Lower leg skin (tissue), 4 donors: ENCODE measurements around the gene LGR4. TPM values are rescaled to one million over a fixed set of nuclear protein-coding genes. Genes with fewer than 3 reads are reported as not detected.

Experiments
- DNase-seq, 2 donors: peaks; one replicate each; pipeline ENCODE4 v3.0.0-alpha.2; 2019; ENCODE audit warnings: low spot score in 2 of 2
- H3K4me3 ChIP-seq: fragments of 200-600 bp; sonication (generic); 2 replicates; pipeline ENCODE4 v1.5.1; 2017; ENCODE audit warnings: mild to moderate bottlenecking, low read depth; ENCODE audit not compliant: poor library complexity, severe bottlenecking
- POLR2A ChIP-seq, 2 donors: fragments of 450-650 bp; IDR thresholded peaks; one replicate each; pipeline ENCODE4 v1.6.1; 2016 to 2017; ENCODE audit warnings: antibody characterized with exemption in 2 of 2, mild to moderate bottlenecking in 1 of 2, moderate library complexity in 1 of 2
- WGBS, 2 donors: methylation state at CpG; one replicate each; pipeline ENCODE4 v1.1.5; 2018; 5-methylcytosine and 5-hydroxymethylcytosine counted together
- intact Hi-C: fragments of 100-400 bp; cut with DNase I; formaldehyde crosslinking; loops from one replicate; pipeline ENCODE4 v1.15.0; 2023; ENCODE audit warnings: low total_unique reads
- total RNA-seq, 4 donors: library from RNA; depleted of rRNA; stranded (reverse); fragments of >200 nt; gene quantifications; one replicate each; pipeline ENCODE4 v1.1.0, GENCODE V29; 2016
- TF ChIP-seq, protein P1 (sequence below), 3 donors: fragments of 450-650 bp; IDR thresholded peaks; one replicate each; pipeline ENCODE4 v1.5.1; 2016; ENCODE audit warnings: antibody characterized with exemption in 3 of 3, mild to moderate bottlenecking in 3 of 3, moderate library complexity in 2 of 3

The LGR4 gene
- total RNA-seq, 4 donors from 2014 or later, result 32.0 to 70.2 (median 50.4) TPM

DNA sequence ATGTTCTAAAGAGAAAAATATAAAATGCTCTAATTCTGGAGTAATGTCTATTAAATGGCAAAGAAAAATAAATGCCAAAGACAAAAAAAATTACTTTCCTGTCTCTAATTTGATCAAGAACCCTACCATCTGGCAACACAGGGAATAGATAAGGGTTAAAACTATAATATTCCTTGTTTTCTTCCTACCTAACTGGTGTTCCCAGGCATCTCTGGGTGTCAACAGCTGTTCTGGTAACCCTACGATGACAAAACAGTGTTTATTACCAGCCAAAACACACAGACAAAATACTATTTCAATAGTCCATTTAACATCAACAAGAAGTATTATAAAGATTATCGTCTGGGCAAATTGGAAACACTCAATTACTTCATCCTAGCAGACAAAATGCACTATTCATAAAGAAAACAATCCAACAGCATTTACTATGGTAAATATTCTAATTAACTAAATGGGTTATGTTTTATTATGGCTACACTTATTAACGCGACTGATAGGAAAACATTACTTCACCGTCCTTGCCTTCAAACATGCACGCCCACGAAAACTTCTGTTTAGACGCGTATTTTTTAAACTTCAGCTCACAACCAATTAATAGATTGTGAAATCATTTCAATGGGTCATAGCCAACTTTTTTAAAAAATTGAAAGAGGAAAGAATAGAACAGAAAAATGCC is 50.6 kb downstream of the LGR4 start:
- TF ChIP-seq POLR2A (IDR thresholded peaks at IDR 0.05), result no peak
- TF ChIP-seq, protein P1, sequence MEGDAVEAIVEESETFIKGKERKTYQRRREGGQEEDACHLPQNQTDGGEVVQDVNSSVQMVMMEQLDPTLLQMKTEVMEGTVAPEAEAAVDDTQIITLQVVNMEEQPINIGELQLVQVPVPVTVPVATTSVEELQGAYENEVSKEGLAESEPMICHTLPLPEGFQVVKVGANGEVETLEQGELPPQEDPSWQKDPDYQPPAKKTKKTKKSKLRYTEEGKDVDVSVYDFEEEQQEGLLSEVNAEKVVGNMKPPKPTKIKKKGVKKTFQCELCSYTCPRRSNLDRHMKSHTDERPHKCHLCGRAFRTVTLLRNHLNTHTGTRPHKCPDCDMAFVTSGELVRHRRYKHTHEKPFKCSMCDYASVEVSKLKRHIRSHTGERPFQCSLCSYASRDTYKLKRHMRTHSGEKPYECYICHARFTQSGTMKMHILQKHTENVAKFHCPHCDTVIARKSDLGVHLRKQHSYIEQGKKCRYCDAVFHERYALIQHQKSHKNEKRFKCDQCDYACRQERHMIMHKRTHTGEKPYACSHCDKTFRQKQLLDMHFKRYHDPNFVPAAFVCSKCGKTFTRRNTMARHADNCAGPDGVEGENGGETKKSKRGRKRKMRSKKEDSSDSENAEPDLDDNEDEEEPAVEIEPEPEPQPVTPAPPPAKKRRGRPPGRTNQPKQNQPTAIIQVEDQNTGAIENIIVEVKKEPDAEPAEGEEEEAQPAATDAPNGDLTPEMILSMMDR (IDR thresholded peaks at IDR 0.05), result no peak
- intact Hi-C loops, result no loop called here
- DNase-seq, result no peak
- H3K4me3 ChIP-seq, result no peak overlapping the region
- WGBS, 2 donors, result 26 to 35% methylated on average over 9 of the region's 9 CpGs

DNA sequence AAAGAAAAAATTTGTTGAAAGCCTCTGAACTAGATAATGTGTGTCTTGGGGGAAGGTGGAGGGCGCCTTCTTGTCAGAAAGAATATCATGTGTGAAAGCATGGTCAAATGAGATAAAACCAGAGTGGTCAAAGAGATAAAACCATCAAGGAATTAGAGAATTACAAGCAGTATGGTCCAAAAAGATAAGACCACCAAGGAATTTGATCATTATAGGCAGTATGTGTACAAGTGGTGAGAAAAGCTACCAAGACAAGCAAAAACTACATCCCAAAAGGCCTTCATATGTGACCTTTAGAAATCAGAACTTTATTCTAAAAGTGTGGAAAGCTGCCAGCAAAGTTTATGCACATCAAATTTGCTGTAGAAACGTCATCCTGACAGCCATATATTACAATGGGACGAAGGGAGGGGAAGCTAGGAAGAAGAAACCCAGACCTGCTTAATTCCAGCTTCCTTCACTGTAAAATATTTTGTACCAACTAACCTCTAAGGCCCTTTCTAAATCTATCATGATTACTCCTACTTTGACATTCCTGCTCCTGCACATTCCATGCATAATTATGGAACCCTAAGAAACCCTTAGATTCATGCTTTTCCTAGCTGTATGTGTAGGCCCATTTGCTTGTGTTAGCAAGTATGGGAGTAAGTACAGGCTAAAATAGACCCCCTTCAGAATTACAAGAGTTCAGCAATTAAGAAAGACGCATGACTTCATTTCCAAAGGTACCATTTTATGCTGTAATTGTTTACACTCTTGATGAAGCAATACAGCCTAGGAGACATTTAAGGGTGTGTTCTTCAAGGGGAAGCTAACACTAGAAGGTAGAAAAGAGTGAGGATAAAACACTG is 51.6 kb downstream of the LGR4 start:
- 60 to 67% methylated on average over 4 of the region's 4 CpGs for WGBS, 2 donors
- intact Hi-C loops, result no loop called here
- no peak for DNase-seq
- H3K4me3 ChIP-seq, result no peak overlapping the region
- TF ChIP-seq POLR2A (IDR thresholded peaks at IDR 0.05), result no peak
- TF ChIP-seq, protein P1 (IDR thresholded peaks at IDR 0.05), result no peak

DNA sequence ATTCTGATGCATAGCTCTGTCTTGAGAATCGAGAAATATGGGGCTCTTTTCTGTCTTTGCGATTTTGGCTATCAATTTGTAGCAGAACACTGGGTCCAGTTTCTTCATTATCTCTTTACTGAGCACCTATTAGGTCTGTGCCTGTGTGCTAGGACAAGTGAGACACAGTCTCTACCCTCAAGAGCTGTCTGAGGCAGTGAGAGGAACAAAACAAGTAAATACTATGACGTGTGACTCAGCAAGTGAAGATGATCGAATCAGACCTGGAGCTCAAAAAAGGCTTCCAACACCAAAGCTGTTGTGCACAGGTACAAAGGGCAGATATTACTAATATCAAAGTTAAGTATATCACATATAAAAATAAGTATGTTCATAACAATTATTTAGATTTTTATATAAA is 52.4 kb downstream of the LGR4 start:
- WGBS, 2 donors, result 80 to 83% methylated on average over 4 of the region's 4 CpGs
- no peak overlapping the region for H3K4me3 ChIP-seq
- no peak for DNase-seq
- intact Hi-C loops, result no loop called here
- TF ChIP-seq, protein P1 (IDR thresholded peaks at IDR 0.05), result no peak
- no peak for TF ChIP-seq POLR2A (IDR thresholded peaks at IDR 0.05)

DNA sequence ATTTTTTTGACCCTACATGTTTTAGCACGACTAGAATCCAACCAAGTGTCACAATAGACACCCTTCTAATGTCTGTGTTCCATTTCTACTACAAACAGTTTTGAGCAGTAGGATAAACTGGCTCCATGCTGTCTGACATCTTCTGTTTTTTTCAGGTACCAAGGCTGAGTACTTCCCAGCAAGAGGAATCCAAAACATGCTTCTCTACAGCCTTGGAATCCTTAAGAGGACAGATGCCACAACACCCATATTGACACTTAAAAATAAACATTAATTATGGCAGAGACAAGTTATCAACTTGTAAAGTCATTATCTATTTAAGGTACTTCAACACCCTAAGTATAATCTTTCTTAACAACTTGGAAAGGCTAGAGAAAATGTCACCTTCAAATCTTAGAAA is 54.2 kb downstream of the LGR4 start:
- no peak overlapping the region for H3K4me3 ChIP-seq
- intact Hi-C loops, result no loop called here
- TF ChIP-seq, protein P1 (IDR thresholded peaks at IDR 0.05), result no peak
- no peak for TF ChIP-seq POLR2A (IDR thresholded peaks at IDR 0.05)
- DNase-seq, result no peak
- 42 to 56% methylated on average over 1 of the region's 1 CpG for WGBS, 2 donors

DNA sequence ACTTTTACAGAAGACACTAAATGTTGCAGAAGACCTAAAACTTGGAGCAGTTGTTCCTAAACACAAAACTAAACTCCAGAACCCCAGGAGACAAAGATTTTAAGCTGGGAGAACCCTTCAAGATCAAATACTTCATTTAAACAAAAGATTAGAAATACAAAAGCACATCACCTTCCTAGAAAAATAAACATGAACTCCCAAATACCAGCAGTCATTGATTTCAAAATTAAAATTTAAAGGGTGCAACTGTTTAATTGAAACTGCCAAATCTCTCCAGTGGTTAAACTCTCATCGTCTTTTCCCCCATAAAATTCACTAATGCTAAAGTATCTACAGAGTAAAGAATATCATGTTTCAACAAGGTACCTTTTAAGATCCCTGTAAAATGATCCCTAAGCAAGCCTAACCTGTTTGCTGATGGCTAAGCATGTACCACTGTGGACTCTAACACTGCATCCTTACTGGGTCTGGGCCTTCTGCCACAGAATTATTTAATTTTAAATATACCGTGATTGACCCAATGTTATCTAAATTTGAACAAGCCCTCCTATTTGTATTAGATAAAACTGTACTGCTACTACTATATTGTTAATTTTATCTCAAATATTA is 55.9 kb downstream of the LGR4 start:
- no peak for TF ChIP-seq POLR2A (IDR thresholded peaks at IDR 0.05)
- TF ChIP-seq, protein P1 (IDR thresholded peaks at IDR 0.05), result no peak
- intact Hi-C loops, result no loop called here
- H3K4me3 ChIP-seq, result no peak overlapping the region
- 52 to 60% methylated on average over 2 of the region's 2 CpGs for WGBS, 2 donors
- DNase-seq, result no peak
